HUES48 (cell line): ENCODE results near the gene GM2A.

Experiments used
- H3K27ac ChIP-seq: one replicate; pipeline ENCODE4 v1.7.0; 2013; ENCODE audit warnings: low read depth, low read length, inconsistent platforms
- H3K27me3 ChIP-seq: 2 replicates; pipeline ENCODE4 v1.6.1; 2013; ENCODE audit warnings: mild to moderate bottlenecking, low read length; ENCODE audit not compliant: control insufficient read depth, insufficient read depth
- H3K36me3 ChIP-seq: 2 replicates; pipeline ENCODE4 v1.6.1; 2013; ENCODE audit warnings: low read length; ENCODE audit not compliant: control insufficient read depth, insufficient read depth
- H3K4me1 ChIP-seq: 2 replicates; pipeline ENCODE4 v1.6.1; 2013; ENCODE audit warnings: mild to moderate bottlenecking, low read length; ENCODE audit not compliant: control insufficient read depth, insufficient read depth
- H3K4me3 ChIP-seq: 2 replicates; pipeline ENCODE4 v1.5.1; 2013; ENCODE audit warnings: mild to moderate bottlenecking, low read depth, low read length
- H3K9ac ChIP-seq: 2 replicates; pipeline ENCODE4 v1.6.1; 2013; ENCODE audit warnings: mild to moderate bottlenecking, low read depth, low read length, moderate library complexity
- H3K9me3 ChIP-seq: 2 replicates; pipeline ENCODE4 v1.6.1; 2013; ENCODE audit warnings: low read length; ENCODE audit not compliant: control insufficient read depth, insufficient read depth

The GM2A gene

GRCh38 chr5:151310932-151311331 lies 57.9 kb downstream of the GM2A start:
- Histone ChIP-seq H3K27me3 (no peaks in the 10 kb centered on the region), H3K27ac (no peak overlapping the region), H3K4me1 (0 out of 2 replicates have a peak, but pooled peaks cover 3% of the 10 kb centered on the region), H3K9ac (no peak overlapping the region), H3K4me3 (no peak overlapping the region), H3K9me3 (no peaks in the 10 kb centered on the region), H3K36me3 (no peaks in the 10 kb centered on the region)

GRCh38 chr5:151312756-151313324 lies 59.9 kb downstream of the GM2A start:
- Histone ChIP-seq H3K9ac (no peak overlapping the region), H3K27me3 (no peaks in the 10 kb centered on the region), H3K9me3 (no peaks in the 10 kb centered on the region), H3K4me3 (no peak overlapping the region), H3K36me3 (no peaks in the 10 kb centered on the region), H3K4me1 (peaks cover 6% of the 10 kb centered on the region), H3K27ac (no peak overlapping the region)

- Histone ChIP-seq H3K9ac (no peak overlapping the region), H3K4me1 (peaks cover 9% of the 10 kb centered on the region), H3K27ac (no peak overlapping the region), H3K4me3 (no peak overlapping the region), H3K27me3 (no peaks in the 10 kb centered on the region), H3K9me3 (no peaks in the 10 kb centered on the region), H3K36me3 (no peaks in the 10 kb centered on the region)
These were observed 60.4 kb downstream of the GM2A start for GRCh38 chr5:151313357-151313756.

GRCh38 chr5:151315998-151316597 lies 63.1 kb downstream of the GM2A start:
- H3K27me3 ChIP-seq: no peaks in the 10 kb centered on the region
- H3K4me3 ChIP-seq: no peak overlapping the region
- H3K9me3 ChIP-seq: no peaks in the 10 kb centered on the region
- H3K36me3 ChIP-seq: no peaks in the 10 kb centered on the region
- H3K4me1 ChIP-seq: peaks cover 9% of the 10 kb centered on the region
- no peak overlapping the region for H3K27ac ChIP-seq
- H3K9ac ChIP-seq: no peak overlapping the region

DNA sequence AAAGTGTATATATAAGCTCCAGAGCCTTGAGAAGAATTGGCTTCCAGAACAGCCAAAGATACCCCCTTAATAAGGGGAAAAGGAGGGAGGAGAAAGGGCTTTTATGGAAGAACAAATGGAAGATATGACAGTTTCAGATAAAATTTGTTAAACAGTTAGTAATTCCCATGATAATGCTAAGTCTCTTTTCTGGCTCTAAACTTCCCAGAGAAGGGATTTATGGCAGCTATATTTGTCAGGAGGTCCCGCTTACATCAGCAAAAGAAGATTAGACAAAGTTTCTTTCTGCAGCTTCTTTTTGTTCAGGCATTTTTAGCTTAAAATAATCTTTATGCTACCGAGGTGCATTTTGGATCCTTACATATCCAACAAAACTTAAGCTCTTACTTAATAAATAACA lies 64.9 kb downstream of the GM2A start:
- H3K27ac ChIP-seq: no peak overlapping the region
- peaks cover 8% of the 10 kb centered on the region for H3K4me1 ChIP-seq
- no peak overlapping the region for H3K9ac ChIP-seq
- no peaks in the 10 kb centered on the region for H3K36me3 ChIP-seq
- H3K4me3 ChIP-seq: no peak overlapping the region
- H3K27me3 ChIP-seq: no peaks in the 10 kb centered on the region
- H3K9me3 ChIP-seq: no peaks in the 10 kb centered on the region

DNA sequence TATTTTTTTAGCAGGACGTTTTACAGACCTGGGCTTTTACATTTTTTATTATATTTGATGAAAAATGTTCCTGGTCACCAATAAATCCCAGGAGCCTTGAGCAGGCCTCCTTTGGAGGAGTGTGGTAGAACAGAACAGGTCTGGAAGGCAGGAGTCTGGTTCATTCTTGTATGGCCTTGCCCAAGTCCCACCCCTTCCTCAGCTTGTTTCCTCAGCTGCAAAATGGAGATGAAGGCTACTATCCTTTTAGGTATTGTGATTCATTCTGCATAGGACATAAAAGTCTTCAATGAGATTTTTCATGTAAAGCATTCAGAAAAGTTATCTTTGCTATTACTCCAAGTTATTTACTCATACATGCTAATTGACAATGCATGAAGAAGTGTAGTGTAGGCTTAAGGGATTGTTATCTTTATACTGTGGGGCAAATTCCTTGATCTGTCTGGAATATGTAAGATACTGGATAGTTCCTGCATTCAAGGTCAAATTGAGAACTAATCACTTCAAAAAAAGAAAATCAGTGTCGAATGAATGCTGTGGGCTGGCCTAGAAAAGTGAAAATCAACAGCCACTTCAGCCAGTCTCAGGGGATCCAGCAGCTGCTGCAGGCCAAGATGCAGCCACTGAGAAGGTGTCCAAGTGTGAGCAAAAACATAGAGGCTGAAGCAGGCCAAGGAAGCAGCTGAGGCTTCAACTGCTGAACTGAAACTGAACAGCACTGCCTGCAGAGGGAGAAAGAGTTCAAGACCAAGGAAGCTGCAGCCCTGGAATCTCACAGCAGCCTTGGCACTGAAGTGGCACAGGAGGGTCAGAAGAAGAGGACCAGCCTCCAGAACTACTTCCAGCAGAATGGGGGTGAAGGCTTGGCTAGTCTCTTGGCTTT lies 66.1 kb downstream of the GM2A start:
- no peak overlapping the region for H3K4me3 ChIP-seq
- H3K36me3 ChIP-seq: no peaks in the 10 kb centered on the region
- H3K9me3 ChIP-seq: no peaks in the 10 kb centered on the region
- no peak overlapping the region for H3K9ac ChIP-seq
- no peak overlapping the region for H3K27ac ChIP-seq
- H3K4me1 ChIP-seq: peaks cover 6% of the 10 kb centered on the region
- H3K27me3 ChIP-seq: no peaks in the 10 kb centered on the region
